H1 (cell line): ENCODE data around the gene CERS3. TPM values are rescaled to one million over a fixed set of nuclear protein-coding genes. Genes with fewer than 3 reads are reported as not detected.

Experiments used
- CTCF ChIA-PET: fragments of 300-600 bp; sonication (Branson Sonifier 250); formaldehyde crosslinking; loops from one replicate; lab custom pipeline; 2021; ENCODE audit not compliant: partially characterized antibody; lab: Charles Lee
- POLR2A ChIA-PET: fragments of 300-600 bp; sonication (Branson Sonifier 250); formaldehyde crosslinking; loops from one replicate; lab custom pipeline; 2021; ENCODE audit warnings: inconsistent platforms; ENCODE audit not compliant: partially characterized antibody; lab: Charles Lee
- DNase-seq, 2 experiments: peaks; one replicate each; pipeline versions ENCODE4 v3.0.0 to v3.0.0-alpha.2; 2010 to 2022; ENCODE audit warnings: low spot score in 2 of 2, low read depth in 1 of 2, mixed read lengths in 1 of 2
- FAIRE-seq: peaks from 2 replicates; lab custom pipeline; 2011; peaks lifted over from hg19 to GRCh38; lab: Jason Lieb, UNC
- H2AFZ ChIP-seq: 2 replicates; pipeline ENCODE4 v1.8.1; 2012; ENCODE audit warnings: low read length, inconsistent platforms
- H2AK5ac ChIP-seq: 2 replicates; pipeline ENCODE4 v1.6.1; 2013; ENCODE audit warnings: low read depth, low read length
- H2BK120ac ChIP-seq: replicated peaks from 2 replicates; pipeline ENCODE3; 2013; ENCODE audit warnings: low read depth, low read length, inconsistent platforms
- H2BK12ac ChIP-seq: 2 replicates; pipeline ENCODE4 v1.6.1; 2013; ENCODE audit warnings: low read depth, low read length
- H2BK15ac ChIP-seq: 2 replicates; pipeline ENCODE4 v1.6.1; 2013; ENCODE audit warnings: low read length
- H2BK20ac ChIP-seq: 2 replicates; pipeline ENCODE4 v1.6.1; 2013; ENCODE audit warnings: low read length
- H2BK5ac ChIP-seq: 2 replicates; pipeline ENCODE4 v1.6.1; 2013; ENCODE audit warnings: low read depth, low read length
- H3K14ac ChIP-seq: 2 replicates; pipeline ENCODE4 v1.6.1; 2013; ENCODE audit warnings: inconsistent platforms; ENCODE audit not compliant: insufficient read length
- H3K18ac ChIP-seq: 2 replicates; pipeline ENCODE4 v1.6.1; 2013; ENCODE audit warnings: low read length; ENCODE audit errors: extremely low read depth
- H3K23ac ChIP-seq: 2 replicates; pipeline ENCODE4 v1.6.1; 2013; ENCODE audit warnings: inconsistent platforms; ENCODE audit not compliant: insufficient read length
- H3K23me2 ChIP-seq: 2 replicates; pipeline ENCODE4 v1.6.1; 2013; ENCODE audit warnings: low read depth, low read length
- H3K27ac ChIP-seq: 2 replicates; pipeline ENCODE4 v1.6.1; 2011; ENCODE audit warnings: low read depth, low read length, inconsistent platforms
- H3K27me3 ChIP-seq, 4 experiments: replicated peaks in 1 of 4; 1 replicate in 1 of 4; 2 replicates in 3 of 4; pipeline versions ENCODE4 v1.6.1 to v1.8.1; 2011 to 2013; ENCODE audit warnings: low read length in 3 of 4, mild to moderate bottlenecking in 3 of 4, inconsistent platforms in 2 of 4, mixed read lengths in 2 of 4, moderate library complexity in 1 of 4; ENCODE audit not compliant: control insufficient read depth in 3 of 4, insufficient read depth in 3 of 4; ENCODE audit errors: extremely low read depth in 1 of 4
- H3K36me3 ChIP-seq, 4 experiments: 2 replicates each; pipeline versions ENCODE4 v1.6.1 to v1.8.1; 2011 to 2013; ENCODE audit warnings: mild to moderate bottlenecking in 4 of 4, low read length in 3 of 4, moderate library complexity in 2 of 4, control low read depth in 1 of 4, inconsistent platforms in 1 of 4; ENCODE audit not compliant: insufficient read depth in 4 of 4, control insufficient read depth in 2 of 4
- H3K4ac ChIP-seq: replicated peaks from 2 replicates; pipeline ENCODE3; 2013; ENCODE audit warnings: low read length, low read depth, mixed read lengths, inconsistent platforms; ENCODE audit not compliant: insufficient read length
- H3K4me1 ChIP-seq, 4 experiments: replicated peaks in 1 of 4; 1 replicate in 1 of 4; 2 replicates in 3 of 4; pipeline versions ENCODE4 v1.6.1 to v1.8.1; 2011 to 2013; ENCODE audit warnings: low read length in 3 of 4, inconsistent platforms in 2 of 4, mixed read lengths in 1 of 4; ENCODE audit not compliant: insufficient read depth in 4 of 4, control insufficient read depth in 3 of 4
- H3K4me2 ChIP-seq, 2 experiments: 2 replicates each; pipeline versions ENCODE4 v1.6.1 to v1.8.1; 2011 to 2013; ENCODE audit warnings: low read depth in 2 of 2, low read length in 2 of 2, control low read depth in 1 of 2, inconsistent platforms in 1 of 2, mild to moderate bottlenecking in 1 of 2; ENCODE audit not compliant: insufficient read depth in 1 of 2
- H3K4me3 ChIP-seq, 4 experiments: fragments of 200-600, 300-600 bp in 1 of 4; sonication (generic), shearing (Covaris generic), sonication (Bioruptor Twin) in 1 of 4; 2 replicates each; pipeline versions ENCODE4 v1.5.1 to v1.8.1; 2011 to 2016; ENCODE audit warnings: low read length in 4 of 4, low read depth in 3 of 4, control low read depth in 2 of 4, inconsistent platforms in 2 of 4, mild to moderate bottlenecking in 2 of 4, mixed read lengths in 1 of 4, moderate library complexity in 1 of 4; ENCODE audit not compliant: insufficient read depth in 2 of 4; ENCODE audit errors: extremely low read depth in 1 of 4
- H3K56ac ChIP-seq: replicated peaks from 2 replicates; pipeline ENCODE3; 2013; ENCODE audit warnings: low read depth, mild to moderate bottlenecking, mixed read lengths, low read length, inconsistent platforms; ENCODE audit not compliant: insufficient read length
- H3K79me1 ChIP-seq: 2 replicates; pipeline ENCODE4 v1.6.1; 2013; ENCODE audit warnings: low read depth, low read length, control low read depth
- H3K79me2 ChIP-seq, 2 experiments: 2 replicates each; pipeline versions ENCODE4 v1.6.1 to v1.8.1; 2012 to 2013; ENCODE audit warnings: low read length in 2 of 2, mild to moderate bottlenecking in 2 of 2, inconsistent platforms in 1 of 2; ENCODE audit not compliant: insufficient read depth in 2 of 2, control insufficient read depth in 1 of 2
- H3K9ac ChIP-seq, 4 experiments: replicated peaks in 1 of 4; 1 replicate in 1 of 4; 2 replicates in 3 of 4; pipeline versions ENCODE4 v1.6.1 to v1.8.1; 2011 to 2013; ENCODE audit warnings: low read depth in 3 of 4, low read length in 3 of 4, control low read depth in 2 of 4, mild to moderate bottlenecking in 2 of 4, moderate library complexity in 2 of 4, inconsistent platforms in 1 of 4; ENCODE audit errors: extremely low read depth in 1 of 4
- H3K9me3 ChIP-seq, 2 experiments: 2 replicates each; pipeline versions ENCODE4 v1.6.1 to v1.8.1; 2012 to 2013; ENCODE audit warnings: mild to moderate bottlenecking in 2 of 2, moderate library complexity in 2 of 2, control low read depth in 1 of 2, inconsistent platforms in 1 of 2, low read depth in 1 of 2, low read length in 1 of 2, mixed read lengths in 1 of 2; ENCODE audit not compliant: insufficient read depth in 2 of 2
- H4K20me1 ChIP-seq, 2 experiments: replicated peaks in 1 of 2; 2 replicates each; pipeline versions ENCODE3 to v1.8.1; 2011 to 2013; ENCODE audit warnings: inconsistent platforms in 2 of 2, low read length in 2 of 2, mild to moderate bottlenecking in 1 of 2; ENCODE audit not compliant: insufficient read depth in 2 of 2, control insufficient read depth in 1 of 2
- H4K5ac ChIP-seq: 2 replicates; pipeline ENCODE4 v1.6.1; 2013; ENCODE audit warnings: low read length, low read depth, mixed read lengths, inconsistent platforms; ENCODE audit not compliant: insufficient read length
- H4K8ac ChIP-seq: 2 replicates; pipeline ENCODE4 v1.8.0; 2013; ENCODE audit warnings: mild to moderate bottlenecking, moderate library complexity, low read length, inconsistent platforms; ENCODE audit not compliant: insufficient read depth; ENCODE audit errors: extremely low read depth
- H4K91ac ChIP-seq: replicated peaks from 2 replicates; pipeline ENCODE3; 2013; ENCODE audit warnings: low read length, mixed read lengths, inconsistent platforms; ENCODE audit not compliant: insufficient read length
- RNF2 ChIP-seq: fragments of 200-900, 300-1000 bp; sonication (generic); IDR thresholded peaks from 2 replicates; pipeline ENCODE4 v1.7.1; 2016; ENCODE audit warnings: borderline replicate concordance, low read depth, mild to moderate bottlenecking, antibody characterized with exemption, low read length; ENCODE audit not compliant: poor library complexity, severe bottlenecking; ENCODE audit errors: missing control alignments
- WGBS, 2 experiments: shearing (Covaris generic) in 1 of 2; methylation state at CpG; one replicate each; pipeline versions ENCODE4 v1.1.6 to v1.1.7; 2013 to 2015; ENCODE audit warnings: low lambda C conversion rate in 2 of 2, mixed read lengths in 2 of 2, inconsistent platforms in 1 of 2, low coverage in 1 of 2, missing lambda C conversion rate in 1 of 2; ENCODE audit not compliant: insufficient replicate concordance in 2 of 2, insufficient coverage in 1 of 2, insufficient read length in 1 of 2; ENCODE audit errors: extremely low coverage in 1 of 2, missing lambda C conversion rate in 1 of 2; 5-methylcytosine and 5-hydroxymethylcytosine counted together
- polyA plus RNA-seq, 7 experiments: library from polyadenylated mRNA; depleted of rRNA in 3 of 7; stranded (reverse) in 5 of 7; unstranded in 2 of 7; fragments of >200 nt in 5 of 7; fragments of 200-250 nt in 2 of 7; gene quantifications; 1 replicate in 5 of 7; 2 replicates in 1 of 7; 4 replicates in 1 of 7; pipeline versions ENCODE4 v1.2.1 to v1.2.3, GENCODE V29; 2011 to 2013; ENCODE audit warnings: missing spikeins in 2 of 7, mixed read lengths in 2 of 7
- total RNA-seq: library from RNA; stranded (reverse); fragmentation: NEBNext Ultra II Directional; extraction: Animal tissue kit (Norgen Biotek cat#: 25700); gene quantifications from 2 replicates; pipeline ENCODE4 v1.2.1, GENCODE V29; 2021

Gene CERS3
- total and polyA plus RNA-seq, 2 of the 8 experiments (the other 6 are each of a cell fraction or from before 2014, with no cell fraction given), result 0.62 TPM; not detected in 1

GRCh38 chr15:100542290-100542689, 13.5 kb upstream of the CERS3 start:
- Histone ChIP-seq H2BK5ac (no peak overlapping the region), H3K9ac (no peak overlapping the region), H4K8ac (no peak overlapping the region), H3K4me1 (no peaks in the 10 kb centered on the region), H3K18ac (no peak overlapping the region), H4K91ac (no peak overlapping the region), H4K5ac (no peak overlapping the region), H4K20me1 (no peaks in the 10 kb centered on the region), H2AFZ (no peak overlapping the region), H3K9me3 (peaks cover 35 to 57% of the 10 kb centered on the region in 2 experiments; a peak in 3 of 4 replicates), H3K27ac (no peak overlapping the region), H3K14ac (no peak overlapping the region), H3K36me3 (no peaks in the 10 kb centered on the region), H3K23ac (no peak overlapping the region), H2AK5ac (no peak overlapping the region), H2BK20ac (no peak overlapping the region), H3K23me2 (no peaks in the 10 kb centered on the region), H2BK120ac (no peak overlapping the region), H3K4ac (no peak overlapping the region), H2BK12ac (no peak overlapping the region), H3K27me3 (no peaks in the 10 kb centered on the region), H3K4me3 (no peak overlapping the region), H3K79me1 (no peaks in the 10 kb centered on the region), H3K56ac (no peak overlapping the region), H3K79me2 (no peaks in the 10 kb centered on the region), H2BK15ac (no peak overlapping the region), H3K4me2 (no peak overlapping the region)
- WGBS, 2 experiments, result 89% methylated on average over 6 of the region's 6 CpGs; no CpG with 5 or more reads in 1 of the 2 experiments
- FAIRE-seq (no peak), DNase-seq (no peak)
- CTCF ChIA-PET, result no interaction called here
- POLR2A ChIA-PET, result no interaction called here
- no peak for TF ChIP-seq RNF2
